Upper lobe of left lung (tissue), 4 donors: ENCODE measurements around the gene CTDP1.

Experiments used
- POLR2A ChIP-seq, 4 donors: fragments of 450-650 bp; IDR thresholded peaks; one replicate each; pipeline ENCODE4 v1.5.1; 2016 to 2017; ENCODE audit warnings: antibody characterized with exemption in 4 of 4, mild to moderate bottlenecking in 2 of 4
- TF ChIP-seq, protein P1 (sequence below), 6 experiments: fragments of 450-650 bp in 4 of 6; fragments of 200-600 bp in 2 of 6; sonication (generic) in 2 of 6; IDR thresholded peaks; one replicate each; pipeline ENCODE4 v1.5.1; 2016 to 2019; ENCODE audit warnings: antibody characterized with exemption in 6 of 6

GRCh38 chr18:79770501-79770815 lies 90.9 kb downstream of the CTDP1 start:
- TF ChIP-seq, protein P1, sequence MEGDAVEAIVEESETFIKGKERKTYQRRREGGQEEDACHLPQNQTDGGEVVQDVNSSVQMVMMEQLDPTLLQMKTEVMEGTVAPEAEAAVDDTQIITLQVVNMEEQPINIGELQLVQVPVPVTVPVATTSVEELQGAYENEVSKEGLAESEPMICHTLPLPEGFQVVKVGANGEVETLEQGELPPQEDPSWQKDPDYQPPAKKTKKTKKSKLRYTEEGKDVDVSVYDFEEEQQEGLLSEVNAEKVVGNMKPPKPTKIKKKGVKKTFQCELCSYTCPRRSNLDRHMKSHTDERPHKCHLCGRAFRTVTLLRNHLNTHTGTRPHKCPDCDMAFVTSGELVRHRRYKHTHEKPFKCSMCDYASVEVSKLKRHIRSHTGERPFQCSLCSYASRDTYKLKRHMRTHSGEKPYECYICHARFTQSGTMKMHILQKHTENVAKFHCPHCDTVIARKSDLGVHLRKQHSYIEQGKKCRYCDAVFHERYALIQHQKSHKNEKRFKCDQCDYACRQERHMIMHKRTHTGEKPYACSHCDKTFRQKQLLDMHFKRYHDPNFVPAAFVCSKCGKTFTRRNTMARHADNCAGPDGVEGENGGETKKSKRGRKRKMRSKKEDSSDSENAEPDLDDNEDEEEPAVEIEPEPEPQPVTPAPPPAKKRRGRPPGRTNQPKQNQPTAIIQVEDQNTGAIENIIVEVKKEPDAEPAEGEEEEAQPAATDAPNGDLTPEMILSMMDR (IDR thresholded peaks at IDR 0.05), result no peak
- TF ChIP-seq POLR2A (IDR thresholded peaks at IDR 0.05), result no peak
